ENCODE measurements around the gene CDT1.
"Not testable (repeated sequence)": the region's sequence is repeated elsewhere in the genome, so short reads cannot be mapped to it uniquely, and the experiment has no call there.

Gene CDT1

GRCh38 chr16:88817785-88818574 lies 14.4 kb downstream of the CDT1 start:
- DNase-seq (ENCODE audit: low read depth): no peak

GRCh38 chr16:88818575-88818874 lies 14.9 kb downstream of the CDT1 start:
- DNase-seq (ENCODE audit: low read depth): no peak

GRCh38 chr16:88819126-88819525 lies 15.5 kb downstream of the CDT1 start:
- DNase-seq (ENCODE audit: low read depth): no peak

- DNase-seq (ENCODE audit: low read depth): no peak
These were observed 16.9 kb downstream of the CDT1 start for GRCh38 chr16:88820385-88821025.

GRCh38 chr16:88821168-88821850 lies 17.7 kb downstream of the CDT1 start:
- no peak for DNase-seq (ENCODE audit: low read depth)

GRCh38 chr16:88822281-88823040 lies 18.9 kb downstream of the CDT1 start:
- DNase-seq (ENCODE audit: low read depth): no peak

- DNase-seq (ENCODE audit: low read depth): not testable (repeated sequence)
These were observed 20.1 kb downstream of the CDT1 start for GRCh38 chr16:88823646-88824045.

GRCh38 chr16:88824256-88825077 lies 20.9 kb downstream of the CDT1 start:
- DNase-seq (ENCODE audit: low read depth): no peak

GRCh38 chr16:88825146-88825545 lies 21.6 kb downstream of the CDT1 start:
- DNase-seq (ENCODE audit: low read depth): no peak

- no peak for DNase-seq (ENCODE audit: low read depth)
These were observed 22.7 kb downstream of the CDT1 start for GRCh38 chr16:88826070-88826840.

GRCh38 chr16:88827727-88828126 lies 24.1 kb downstream of the CDT1 start:
- DNase-seq (ENCODE audit: low read depth): no peak

GRCh38 chr16:88828711-88829110 lies 25.1 kb downstream of the CDT1 start:
- no peak for DNase-seq (ENCODE audit: low read depth)

GRCh38 chr16:88830258-88830657 lies 26.7 kb downstream of the CDT1 start:
- DNase-seq (ENCODE audit: low read depth): no peak

- no peak for DNase-seq (ENCODE audit: low read depth)
These were observed 27.2 kb downstream of the CDT1 start for GRCh38 chr16:88830783-88831182.

GRCh38 chr16:88831838-88832237 lies 28.2 kb downstream of the CDT1 start:
- no peak for DNase-seq (ENCODE audit: low read depth)

GRCh38 chr16:88833086-88833485 lies 29.5 kb downstream of the CDT1 start:
- DNase-seq (ENCODE audit: low read depth): no peak

GRCh38 chr16:88834670-88835069 lies 31.1 kb downstream of the CDT1 start:
- DNase-seq (ENCODE audit: low read depth): no peak

GRCh38 chr16:88835383-88835782 lies 31.8 kb downstream of the CDT1 start:
- DNase-seq (ENCODE audit: low read depth): no peak

- DNase-seq (ENCODE audit: low read depth): no peak
These were observed 32.2 kb downstream of the CDT1 start for GRCh38 chr16:88835818-88836217.

GRCh38 chr16:88836791-88837190 lies 33.2 kb downstream of the CDT1 start:
- DNase-seq (ENCODE audit: low read depth): no peak

- DNase-seq (ENCODE audit: low read depth): no peak
These were observed 34.2 kb downstream of the CDT1 start for GRCh38 chr16:88837806-88838205.

Measured in stimulated activated CD8-positive, alpha-beta memory T cell treated with anti-CD3 and anti-CD28 coated beads, Interleukin-7, amount 100 ng/mL, for 24 hours (primary cell).